Astrocyte of the spinal cord (primary cell): ENCODE data around the gene PLEKHB1.
A peak's percentile ranks its signal among the peaks of the same experiment; 100 is the strongest.

Source experiments
- DNase-seq: peaks from one replicate; pipeline ENCODE4 v3.0.0; 2011; ENCODE audit warnings: low read depth, low spot score
- H3K4me3 ChIP-seq: 2 replicates; pipeline ENCODE4 v1.5.1; 2011; ENCODE audit warnings: low read depth, mild to moderate bottlenecking, low read length, moderate library complexity
- in situ Hi-C: cut with HindIII; loops from 2 replicates; pipeline ENCODE4 v1.10.0; 2017; ENCODE audit warnings: low sequenced_read_pairs
- TF ChIP-seq, protein P1 (sequence below): IDR thresholded peaks from 2 replicates; pipeline ENCODE4 v1.5.1; 2012; ENCODE audit warnings: low read depth, mild to moderate bottlenecking, low read length, inconsistent platforms

Gene PLEKHB1

DNA sequence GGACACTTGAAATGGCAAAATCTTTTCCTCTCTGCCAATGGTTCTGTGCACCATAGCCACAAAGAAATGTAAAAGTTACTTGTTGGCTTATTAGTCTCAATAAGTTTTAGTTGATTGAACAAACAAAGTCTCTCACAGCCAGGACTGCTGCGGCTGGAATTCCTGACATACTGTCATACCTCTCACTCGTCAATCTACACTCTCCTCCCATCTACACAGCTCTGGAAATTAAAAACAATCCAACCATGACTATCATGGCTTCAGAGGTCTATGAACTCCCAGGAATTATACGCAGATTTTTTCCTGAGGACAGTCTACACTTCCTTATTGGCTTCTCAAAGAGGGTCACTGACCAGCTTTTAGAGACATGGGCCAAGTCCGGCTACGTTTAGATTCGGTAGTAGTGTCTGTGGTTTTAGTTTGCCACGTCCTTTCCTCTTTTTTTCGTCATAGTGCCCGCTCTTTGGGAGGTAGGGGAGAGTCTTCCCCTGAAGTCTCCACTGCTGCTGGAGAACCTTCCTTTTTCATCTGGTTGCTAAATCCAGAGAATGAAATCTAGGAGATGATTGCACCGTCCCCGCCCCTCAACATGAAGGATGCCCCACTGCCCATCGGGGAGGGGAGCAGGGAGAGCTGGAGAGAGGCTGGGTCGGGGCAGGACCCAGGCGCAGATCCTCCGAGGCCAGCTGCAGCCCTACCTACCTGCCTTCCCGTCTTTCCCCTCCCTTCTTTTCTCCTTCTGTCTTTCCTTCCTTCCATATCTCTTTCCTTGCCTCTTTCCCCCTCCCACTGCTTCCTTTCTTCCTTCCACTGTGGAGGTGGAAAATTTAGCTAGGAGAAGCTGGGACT is 1.0 kb upstream of the PLEKHB1 start:
- no peak overlapping the region for H3K4me3 ChIP-seq
- DNase-seq, result no peak
- in situ Hi-C loops, result no loop called here
- TF ChIP-seq, protein P1, sequence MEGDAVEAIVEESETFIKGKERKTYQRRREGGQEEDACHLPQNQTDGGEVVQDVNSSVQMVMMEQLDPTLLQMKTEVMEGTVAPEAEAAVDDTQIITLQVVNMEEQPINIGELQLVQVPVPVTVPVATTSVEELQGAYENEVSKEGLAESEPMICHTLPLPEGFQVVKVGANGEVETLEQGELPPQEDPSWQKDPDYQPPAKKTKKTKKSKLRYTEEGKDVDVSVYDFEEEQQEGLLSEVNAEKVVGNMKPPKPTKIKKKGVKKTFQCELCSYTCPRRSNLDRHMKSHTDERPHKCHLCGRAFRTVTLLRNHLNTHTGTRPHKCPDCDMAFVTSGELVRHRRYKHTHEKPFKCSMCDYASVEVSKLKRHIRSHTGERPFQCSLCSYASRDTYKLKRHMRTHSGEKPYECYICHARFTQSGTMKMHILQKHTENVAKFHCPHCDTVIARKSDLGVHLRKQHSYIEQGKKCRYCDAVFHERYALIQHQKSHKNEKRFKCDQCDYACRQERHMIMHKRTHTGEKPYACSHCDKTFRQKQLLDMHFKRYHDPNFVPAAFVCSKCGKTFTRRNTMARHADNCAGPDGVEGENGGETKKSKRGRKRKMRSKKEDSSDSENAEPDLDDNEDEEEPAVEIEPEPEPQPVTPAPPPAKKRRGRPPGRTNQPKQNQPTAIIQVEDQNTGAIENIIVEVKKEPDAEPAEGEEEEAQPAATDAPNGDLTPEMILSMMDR, result no peak

GRCh38 chr11:73647459-73648100 is 1.2 kb downstream of the PLEKHB1 start:
- TF ChIP-seq, protein P1, result no peak
- peak; percentile 82 for DNase-seq
- in situ Hi-C loops, result no loop called here
- H3K4me3 ChIP-seq, result peak overlapping the region; percentile 22

DNA sequence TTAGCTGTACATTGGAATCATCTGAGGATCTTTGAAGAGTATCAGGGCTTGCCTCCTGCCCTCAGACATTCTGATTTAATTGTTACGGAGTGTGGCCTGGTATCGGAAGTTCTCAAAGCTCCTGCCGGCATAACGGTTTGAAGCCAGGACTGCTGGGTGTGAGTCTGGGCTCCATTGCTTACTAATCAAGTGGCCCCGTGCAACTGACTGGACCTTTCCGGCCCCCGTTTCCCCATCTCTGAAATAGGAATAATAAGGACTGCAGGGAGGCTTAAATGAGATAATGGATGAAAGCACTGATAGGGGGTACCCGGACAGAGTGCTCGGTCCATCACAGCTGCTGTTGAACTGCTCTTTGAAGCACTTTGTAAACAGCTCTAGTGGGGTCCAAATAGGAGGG is 1.7 kb downstream of the PLEKHB1 start:
- DNase-seq, result no peak
- H3K4me3 ChIP-seq, result no peak overlapping the region
- in situ Hi-C loops, result no loop called here
- TF ChIP-seq, protein P1, result no peak

DNA sequence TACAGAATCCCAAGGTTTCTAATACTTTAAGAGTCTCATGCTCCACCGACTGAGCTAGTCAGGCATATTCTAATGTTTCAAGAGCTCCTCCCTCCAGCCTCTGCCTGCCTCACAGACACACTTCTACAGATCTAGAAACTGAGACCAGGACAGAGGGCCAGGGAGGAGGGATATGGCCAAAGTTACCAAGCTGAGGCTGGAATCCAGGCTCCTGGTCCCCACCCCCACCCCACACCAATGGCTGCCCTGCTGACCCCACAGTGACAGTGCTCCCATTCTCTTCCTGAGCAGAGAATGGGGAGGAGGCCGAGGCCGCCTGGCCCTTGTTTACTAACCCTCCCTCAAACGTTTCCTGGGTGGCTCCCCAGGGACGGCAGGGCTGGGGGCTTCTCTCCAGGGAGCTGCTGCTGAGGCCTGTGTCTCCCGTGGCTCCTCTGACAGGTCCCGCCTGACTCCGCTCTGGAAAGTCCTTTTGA is 2.2 kb downstream of the PLEKHB1 start:
- in situ Hi-C loops, result no loop called here
- H3K4me3 ChIP-seq, result no peak overlapping the region
- DNase-seq, result no peak
- TF ChIP-seq, protein P1, result no peak

- in situ Hi-C loops, result no loop called here
- no peak for DNase-seq
- H3K4me3 ChIP-seq, result no peak overlapping the region
- TF ChIP-seq, protein P1, result no peak
These were observed 2.8 kb downstream of the PLEKHB1 start for GRCh38 chr11:73649206-73649605.

GRCh38 chr11:73650400-73650799 is 4.0 kb downstream of the PLEKHB1 start:
- TF ChIP-seq, protein P1, result no peak
- H3K4me3 ChIP-seq, result no peak overlapping the region
- in situ Hi-C loops, result no loop called here
- DNase-seq, result no peak
